H9 (cell line): ENCODE measurements around the gene ENPP6. TPM values are rescaled to one million over a fixed set of nuclear protein-coding genes. Genes with fewer than 3 reads are reported as not detected.

Source experiments
- DNase-seq: peaks from one replicate; pipeline ENCODE4 v3.0.0-alpha.2; 2017
- H2AFZ ChIP-seq: one replicate; pipeline ENCODE4 v1.6.1; 2013; ENCODE audit warnings: mild to moderate bottlenecking, low read length, control low read depth, moderate library complexity
- H2AK5ac ChIP-seq: 2 replicates; pipeline ENCODE4 v1.6.1; 2013; ENCODE audit warnings: low read length, control low read depth, mixed read lengths; ENCODE audit not compliant: insufficient read length
- H2BK120ac ChIP-seq: one replicate; pipeline ENCODE4 v1.6.1; 2013; ENCODE audit warnings: low read depth, mild to moderate bottlenecking, low read length, control low read depth, inconsistent platforms; ENCODE audit not compliant: poor library complexity, severe bottlenecking
- H2BK12ac ChIP-seq: 2 replicates; pipeline ENCODE4 v1.6.1; 2013; ENCODE audit warnings: low read length, control low read depth, mixed read lengths, low read depth; ENCODE audit not compliant: insufficient read length
- H2BK15ac ChIP-seq: 2 replicates; pipeline ENCODE4 v1.6.1; 2013; ENCODE audit warnings: low read depth, low read length, control low read depth
- H2BK20ac ChIP-seq: one replicate; pipeline ENCODE4 v1.6.1; 2013; ENCODE audit warnings: low read depth, mild to moderate bottlenecking, low read length, control low read depth, inconsistent platforms; ENCODE audit not compliant: poor library complexity, severe bottlenecking
- H2BK5ac ChIP-seq: 2 replicates; pipeline ENCODE4 v1.6.1; 2013; ENCODE audit warnings: low read length, control low read depth, mixed read lengths; ENCODE audit not compliant: insufficient read length
- H3K14ac ChIP-seq: 2 replicates; pipeline ENCODE4 v1.6.1; 2013; ENCODE audit warnings: low read length, control low read depth; ENCODE audit not compliant: insufficient read depth
- H3K18ac ChIP-seq: 2 replicates; pipeline ENCODE4 v1.6.1; 2013; ENCODE audit warnings: low read depth, mild to moderate bottlenecking, mixed read lengths, low read length, control low read depth; ENCODE audit not compliant: insufficient read length
- H3K23ac ChIP-seq: 2 replicates; pipeline ENCODE4 v1.6.1; 2013; ENCODE audit warnings: low read length, control low read depth, mixed read lengths, low read depth; ENCODE audit not compliant: insufficient read length
- H3K23me2 ChIP-seq: 2 replicates; pipeline ENCODE4 v1.6.1; 2013; ENCODE audit warnings: low read depth, mild to moderate bottlenecking, mixed read lengths, low read length, control low read depth; ENCODE audit not compliant: insufficient read length, poor library complexity, severe bottlenecking
- H3K27ac ChIP-seq: 2 replicates; pipeline ENCODE4 v1.5.1; 2013; ENCODE audit warnings: low read length, control low read depth, mixed read lengths, low read depth; ENCODE audit not compliant: insufficient read length
- H3K27me3 ChIP-seq: 2 replicates; pipeline ENCODE4 v1.6.1; 2013; ENCODE audit warnings: low read length, control low read depth, inconsistent platforms; ENCODE audit not compliant: insufficient read depth
- H3K4ac ChIP-seq: 2 replicates; pipeline ENCODE4 v1.6.1; 2013; ENCODE audit warnings: low read depth, mild to moderate bottlenecking, control low read depth, inconsistent platforms, low read length, moderate library complexity
- H3K4me1 ChIP-seq: 2 replicates; pipeline ENCODE4 v1.6.1; 2013; ENCODE audit warnings: low read length, control low read depth, inconsistent platforms; ENCODE audit not compliant: insufficient read depth
- H3K4me2 ChIP-seq: 2 replicates; pipeline ENCODE4 v1.6.1; 2013; ENCODE audit warnings: low read length, control low read depth, mixed read lengths; ENCODE audit not compliant: insufficient read length, insufficient read depth
- H3K56ac ChIP-seq: 2 replicates; pipeline ENCODE4 v1.6.1; 2013; ENCODE audit warnings: low read depth, mild to moderate bottlenecking, mixed read lengths, low read length, control low read depth; ENCODE audit not compliant: insufficient read length
- H3K79me1 ChIP-seq: 2 replicates; pipeline ENCODE4 v1.6.1; 2013; ENCODE audit warnings: low read depth, mild to moderate bottlenecking, moderate library complexity, low read length, control low read depth, inconsistent platforms; ENCODE audit not compliant: insufficient read depth, poor library complexity, severe bottlenecking
- H3K79me2 ChIP-seq: 2 replicates; pipeline ENCODE4 v1.6.1; 2013; ENCODE audit warnings: low read length, control low read depth, inconsistent platforms; ENCODE audit not compliant: insufficient read depth
- H3K9ac ChIP-seq: 2 replicates; pipeline ENCODE4 v1.6.1; 2013; ENCODE audit warnings: low read length, control low read depth, mixed read lengths; ENCODE audit not compliant: insufficient read length; ENCODE audit errors: extremely low read depth
- H3K9me3 ChIP-seq: one replicate; pipeline ENCODE4 v1.6.1; 2013; ENCODE audit warnings: low read depth, low read length, inconsistent platforms; ENCODE audit not compliant: control insufficient read depth
- H3T11ph ChIP-seq: one replicate; pipeline ENCODE4 v1.6.1; 2013; ENCODE audit warnings: mild to moderate bottlenecking, low read length, control low read depth, inconsistent platforms
- H4K20me1 ChIP-seq: one replicate; pipeline ENCODE4 v1.6.1; 2013; ENCODE audit not compliant: control insufficient read depth, insufficient read length, insufficient read depth
- H4K5ac ChIP-seq: 2 replicates; pipeline ENCODE4 v1.6.1; 2013; ENCODE audit warnings: low read depth, mild to moderate bottlenecking, mixed read lengths, low read length, control low read depth; ENCODE audit not compliant: insufficient read length
- H4K8ac ChIP-seq: replicated peaks from 2 replicates; pipeline ENCODE4 v1.6.1; 2013; ENCODE audit warnings: low read length, control low read depth, mixed read lengths, low read depth; ENCODE audit not compliant: insufficient read length
- H4K91ac ChIP-seq: 2 replicates; pipeline ENCODE4 v1.6.1; 2013; ENCODE audit warnings: low read depth, mild to moderate bottlenecking, moderate library complexity, mixed read lengths, low read length, control low read depth; ENCODE audit not compliant: insufficient read length
- H3K27ac Mint-ChIP-seq, 3 experiments: 2 replicates in 2 of 3; 3 replicates in 1 of 3; pipeline ENCODE4 v1.8.0; 2020 to 2021; ENCODE audit warnings: mixed read lengths in 3 of 3, mild to moderate bottlenecking in 1 of 3, moderate library complexity in 1 of 3
- H3K27me3 Mint-ChIP-seq: 2 replicates; pipeline ENCODE4 v1.8.0; 2021; ENCODE audit warnings: low read depth, mild to moderate bottlenecking, moderate library complexity, mixed read lengths
- H3K36me3 Mint-ChIP-seq, 3 experiments: 2 replicates in 2 of 3; 3 replicates in 1 of 3; pipeline ENCODE4 v1.8.0; 2020 to 2021; ENCODE audit warnings: low read depth in 3 of 3, mixed read lengths in 3 of 3; ENCODE audit not compliant: insufficient read depth in 1 of 3
- H3K4me1 Mint-ChIP-seq, 2 experiments: 2 replicates each; pipeline ENCODE4 v1.8.0; 2020; ENCODE audit warnings: mixed read lengths in 2 of 2
- H3K4me3 Mint-ChIP-seq, 2 experiments: 2 replicates in 1 of 2; 3 replicates in 1 of 2; pipeline ENCODE4 v1.8.0; 2020 to 2021; ENCODE audit warnings: mild to moderate bottlenecking in 2 of 2, mixed read lengths in 2 of 2, moderate library complexity in 1 of 2
- H3K9me3 Mint-ChIP-seq, 2 experiments: 2 replicates in 1 of 2; 3 replicates in 1 of 2; pipeline ENCODE4 v1.8.0; 2020; ENCODE audit warnings: mild to moderate bottlenecking in 2 of 2, mixed read lengths in 2 of 2, moderate library complexity in 1 of 2
- CTCF ChIP-seq: fragments of 200-600 bp; sonication (generic); conservative IDR thresholded peaks from 3 replicates; pipeline ENCODE4 v1.8.0; 2021; ENCODE audit warnings: antibody characterized with exemption, mild to moderate bottlenecking
- WGBS: extraction: QIAGEN DNeasy Blood & Tissue Kit; methylation state at CpG from one replicate; pipeline ENCODE4 v1.1.7; 2013; ENCODE audit warnings: missing lambda C conversion rate, low lambda C conversion rate, mixed read lengths; ENCODE audit not compliant: insufficient read length; ENCODE audit errors: extremely low coverage; 5-methylcytosine and 5-hydroxymethylcytosine counted together
- total RNA-seq: library from RNA; stranded (reverse); gene quantifications from 2 replicates; pipeline ENCODE4 v1.2.1, GENCODE V29; 2021

The ENPP6 gene
- total RNA-seq, 1 experiment from 2014 or later = not detected

- TF ChIP-seq CTCF = no peak
- Histone ChIP-seq H3K23me2 (no peaks in the 10 kb centered on the region), H2BK20ac (no peak overlapping the region), H3K14ac (no peak overlapping the region), H4K20me1 (no peaks in the 10 kb centered on the region), H3K9me3 (no peaks in the 10 kb centered on the region), H3T11ph (no peak overlapping the region), H3K23ac (no peak overlapping the region), H3K79me2 (no peaks in the 10 kb centered on the region), H3K27ac (no peak overlapping the region), H2AFZ (no peak overlapping the region), H4K91ac (no peak overlapping the region), H2BK12ac (no peak overlapping the region), H3K4ac (no peak overlapping the region), H3K56ac (no peak overlapping the region), H4K5ac (no peak overlapping the region), H3K27me3 (no peaks in the 10 kb centered on the region), H3K18ac (no peak overlapping the region), H2AK5ac (no peak overlapping the region), H3K9ac (no peak overlapping the region), H2BK120ac (no peak overlapping the region), H2BK15ac (no peak overlapping the region), H3K79me1 (no peaks in the 10 kb centered on the region), H2BK5ac (no peak overlapping the region), H3K4me1 (no peaks in the 10 kb centered on the region), H4K8ac (no peak overlapping the region), H3K4me2 (no peak overlapping the region)
- H3K9me3 Mint-ChIP-seq = peaks cover 3 to 7% of the 10 kb centered on the region in 2 experiments; a peak in 4 of 5 replicates
- H3K27me3 Mint-ChIP-seq = peaks cover 5% of the 10 kb centered on the region
- no peak overlapping the region for H3K27ac Mint-ChIP-seq
- no peak for DNase-seq
- no CpG with 5 or more reads among the region's 5 CpGs for WGBS
- peaks cover 0 to 5% (median 0%) of the 10 kb centered on the region in 3 experiments; a peak in 3 of 7 replicates for H3K36me3 Mint-ChIP-seq
- no peaks in the 10 kb centered on the region for H3K4me1 Mint-ChIP-seq
- H3K4me3 Mint-ChIP-seq = no peak overlapping the region
These were observed 142.8 kb downstream of the ENPP6 start for GRCh38 chr4:184074677-184075388.
